Dermis blood vessel endothelial cell (primary cell): Measurements from ENCODE around the gene PPFIBP2. TPM values are rescaled to one million over a fixed set of nuclear protein-coding genes. Genes with fewer than 3 reads are reported as not detected.

ENCODE experiments used
- DNase-seq: peaks from one replicate; pipeline ENCODE4 v3.0.0; 2010
- total RNA-seq: library from RNA; depleted of rRNA; stranded (reverse); fragments of >200 nt; gene quantifications from 2 replicates; pipeline ENCODE4 v1.2.3, GENCODE V29; 2014

The PPFIBP2 gene
- total RNA-seq = 2.2 and 3.2 TPM in 2 replicates

- peak; percentile 74 for DNase-seq
These were observed at the start of gene PPFIBP2 for GRCh38 chr11:7513234-7514098. TSS of gene PPFIBP2 (plus strand) at chr11:7513999. CDS start at chr11:7549476, 35,477 bp downstream.

DNA sequence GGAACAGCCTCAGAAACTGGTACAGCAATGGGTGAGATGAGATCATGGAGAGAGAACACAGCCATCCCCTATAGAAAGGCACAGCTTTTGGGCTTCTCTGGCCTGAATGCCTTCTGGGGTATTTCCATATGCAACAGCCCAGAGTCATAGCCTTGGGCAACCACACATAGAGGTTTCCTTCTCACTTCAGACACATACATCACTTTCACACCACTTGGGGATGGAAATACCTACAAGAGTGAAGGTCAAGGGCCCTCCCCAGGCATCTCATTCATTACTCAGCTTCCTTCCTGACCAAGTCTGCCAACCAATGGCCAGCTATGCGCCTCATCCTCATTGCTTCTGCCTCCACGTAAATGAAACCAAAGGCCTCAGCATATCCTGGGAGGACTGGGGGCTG lies 46.1 kb upstream of the PPFIBP2 start:
- DNase-seq = no peak

DNA sequence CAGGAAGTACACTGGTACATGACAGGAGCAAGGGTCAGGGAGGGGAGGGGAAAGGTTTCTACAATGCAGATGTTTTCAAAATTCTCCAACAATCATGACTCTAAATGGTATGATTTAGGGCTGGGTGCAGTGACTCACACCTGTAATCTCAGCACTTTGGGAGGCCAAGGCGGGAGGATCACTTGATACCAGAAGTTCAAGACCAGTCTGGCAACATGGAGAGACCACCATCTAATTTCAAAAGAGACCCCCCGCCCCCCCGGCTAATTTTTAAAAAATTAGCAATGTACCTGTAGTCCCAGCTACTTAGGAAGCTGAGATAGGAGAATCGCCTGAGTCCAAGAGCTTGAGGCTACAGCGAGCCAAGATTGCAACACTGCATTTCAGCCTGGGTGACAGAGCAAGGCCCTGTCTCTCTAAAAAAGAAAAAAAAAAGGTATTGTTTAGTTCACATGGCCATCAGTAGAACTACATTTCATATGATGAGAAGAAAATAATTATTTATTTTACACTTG lies 44.4 kb upstream of the PPFIBP2 start:
- DNase-seq = no peak

GRCh38 chr11:7471071-7471470 lies 42.7 kb upstream of the PPFIBP2 start:
- no peak for DNase-seq

DNA sequence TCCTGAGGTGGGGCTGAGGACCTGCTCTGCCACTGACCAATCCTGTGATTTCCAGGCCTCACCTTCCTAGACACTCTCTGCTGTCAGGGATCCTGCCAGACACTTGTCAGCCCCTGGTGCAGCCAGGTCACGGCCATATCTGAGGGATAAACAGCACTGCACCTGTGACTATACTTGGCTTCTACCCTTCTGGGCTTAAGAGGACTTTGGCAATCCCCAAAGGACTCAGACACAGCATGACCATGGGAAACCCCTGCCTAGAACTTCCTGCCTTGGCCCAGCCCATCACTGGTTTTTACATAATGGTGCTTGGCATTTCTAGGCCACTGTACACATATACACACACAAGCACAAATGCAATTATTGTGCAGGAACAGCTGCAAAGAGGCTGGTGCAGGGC lies 40.1 kb upstream of the PPFIBP2 start:
- DNase-seq = no peak

DNA sequence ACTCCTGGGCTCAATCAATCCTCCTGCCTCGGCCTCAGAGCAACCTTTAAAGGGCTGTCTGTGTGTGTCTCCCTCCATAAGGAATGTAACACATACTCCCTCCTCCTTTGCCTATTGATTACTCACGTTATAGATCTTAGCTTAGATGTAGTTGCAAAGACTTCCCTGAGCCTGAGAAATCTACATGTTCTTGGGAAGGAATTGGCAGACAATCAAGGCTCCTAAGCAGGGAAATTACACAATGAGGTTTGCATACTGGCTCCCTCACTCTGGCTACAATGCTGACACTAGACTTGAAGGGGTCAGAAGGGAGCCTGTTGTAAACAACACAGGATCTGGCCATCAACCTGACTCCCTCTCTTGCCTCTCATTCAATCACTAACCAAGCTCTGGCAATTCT lies 33.7 kb upstream of the PPFIBP2 start:
- no peak for DNase-seq

- DNase-seq = no peak
These were observed 29.7 kb upstream of the PPFIBP2 start for GRCh38 chr11:7484131-7484530.

GRCh38 chr11:7484645-7485044 lies 29.2 kb upstream of the PPFIBP2 start:
- no peak for DNase-seq

DNA sequence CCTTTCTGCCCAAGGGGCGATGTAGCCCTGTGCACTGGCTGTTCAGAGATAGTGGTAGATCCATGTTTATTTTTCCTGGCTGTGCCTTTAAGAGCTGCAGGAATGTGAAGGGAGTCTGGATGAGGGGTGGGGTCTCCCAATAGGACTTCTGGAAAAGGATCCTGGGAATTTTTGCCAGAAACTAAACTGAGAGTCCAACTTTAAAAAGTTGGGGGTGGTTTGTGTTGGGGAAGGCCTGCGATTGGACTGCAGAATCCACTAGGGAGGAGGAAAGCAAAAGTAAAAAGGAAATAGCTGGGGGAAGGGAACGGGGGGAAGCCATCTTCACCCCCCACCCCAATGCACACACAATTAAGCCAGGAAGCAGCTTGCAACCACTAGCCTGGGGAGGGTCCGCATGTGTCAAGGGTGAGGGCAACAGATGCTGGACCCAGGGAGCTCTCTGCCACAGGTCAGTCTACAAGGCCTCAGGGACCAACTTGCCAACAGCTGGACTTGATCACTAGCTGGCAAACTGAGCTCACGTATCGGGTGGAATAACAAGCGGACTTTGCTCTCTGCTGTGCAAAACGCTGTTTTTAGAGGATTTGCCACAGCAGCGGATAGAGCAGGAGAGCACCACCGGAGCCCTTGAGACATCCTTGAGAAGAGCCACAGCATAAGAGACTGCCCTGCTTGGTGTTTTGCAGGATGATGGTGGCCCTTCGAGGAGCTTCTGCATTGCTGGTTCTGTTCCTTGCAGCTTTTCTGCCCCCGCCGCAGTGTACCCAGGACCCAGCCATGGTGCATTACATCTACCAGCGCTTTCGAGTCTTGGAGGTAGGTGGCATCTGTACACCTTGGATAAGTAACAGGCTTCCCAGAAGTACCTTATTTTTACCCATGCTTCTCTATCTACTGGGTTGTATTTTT lies 28.4 kb upstream of the PPFIBP2 start, which contains the start of gene OLFML1:
TSS of gene OLFML1 (plus strand) at position 321 of the 912 bp plus-strand sequence. CDS start at position 691, 370 bp downstream.
- DNase-seq = no peak

GRCh38 chr11:7486098-7486780 lies 27.6 kb upstream of the PPFIBP2 start:
- DNase-seq = no peak

- DNase-seq = no peak
These were observed 27.0 kb upstream of the PPFIBP2 start for GRCh38 chr11:7486781-7487140.

DNA sequence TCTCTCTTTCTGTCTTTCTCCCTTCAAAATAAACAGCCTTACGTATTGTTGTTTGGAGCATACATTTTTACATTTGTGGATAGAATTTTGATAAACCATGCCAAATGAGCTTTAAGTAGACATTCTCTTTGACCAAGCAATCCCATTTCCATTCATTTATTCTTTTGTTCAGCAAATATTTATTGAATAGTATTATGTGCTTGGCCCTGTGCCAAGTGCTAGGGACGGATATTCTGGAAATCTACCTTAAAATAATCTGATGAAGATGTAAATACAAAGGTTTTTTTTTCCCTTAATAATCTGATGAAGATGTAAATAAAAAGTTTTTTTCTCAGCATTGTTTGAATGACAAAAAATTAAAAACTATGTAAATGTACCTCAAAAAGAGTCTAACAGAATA lies 26.4 kb upstream of the PPFIBP2 start:
- DNase-seq = no peak

GRCh38 chr11:7488681-7489080 lies 25.1 kb upstream of the PPFIBP2 start:
- DNase-seq = no peak

GRCh38 chr11:7489376-7489775 lies 24.4 kb upstream of the PPFIBP2 start:
- DNase-seq = no peak

DNA sequence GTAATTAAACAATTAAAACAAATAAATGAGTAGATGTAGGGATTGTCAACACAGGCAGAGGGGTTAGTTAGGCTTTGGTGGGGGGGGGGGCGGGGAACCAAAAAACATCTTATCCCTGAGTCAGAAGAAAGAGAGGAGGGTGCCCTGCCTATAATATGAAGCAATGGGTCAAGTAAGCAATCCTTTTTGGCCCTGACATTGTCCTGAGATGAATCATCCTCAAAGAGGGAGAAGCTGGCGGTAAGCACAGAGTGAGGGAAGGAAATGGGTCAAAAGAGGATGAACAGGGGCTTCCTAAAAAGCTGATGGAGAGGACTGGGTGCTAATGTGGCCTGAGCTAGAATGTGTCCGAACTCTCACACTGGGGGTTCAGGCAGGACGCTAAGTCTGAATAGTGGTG lies 23.7 kb upstream of the PPFIBP2 start:
- DNase-seq = no peak

DNA sequence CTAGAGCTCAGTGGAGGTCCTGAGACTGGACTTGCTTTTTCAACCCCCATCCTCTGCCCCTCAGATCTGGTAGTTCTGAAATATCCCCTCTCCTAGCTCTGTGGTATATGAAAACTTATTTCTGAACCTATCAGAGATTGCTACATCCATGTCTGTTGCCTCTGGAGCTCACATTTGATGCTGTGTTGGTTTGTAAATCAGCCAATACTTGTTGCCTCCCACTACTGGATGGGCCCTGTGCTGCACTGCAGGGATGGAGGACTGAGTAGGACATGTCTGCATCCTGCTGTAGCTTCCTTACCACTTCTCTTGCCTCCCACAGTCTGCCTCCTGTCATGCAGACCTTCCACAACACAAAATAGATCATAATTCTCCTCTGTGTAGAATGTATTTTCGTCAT lies 23.3 kb upstream of the PPFIBP2 start:
- DNase-seq = no peak

- DNase-seq = no peak
These were observed 21.5 kb upstream of the PPFIBP2 start for GRCh38 chr11:7492253-7492652.

GRCh38 chr11:7493670-7494069 lies 20.1 kb upstream of the PPFIBP2 start:
- no peak for DNase-seq

- no peak for DNase-seq
These were observed 19.6 kb upstream of the PPFIBP2 start for GRCh38 chr11:7494086-7494745.

GRCh38 chr11:7495882-7496551 lies 17.8 kb upstream of the PPFIBP2 start:
- DNase-seq = no peak

GRCh38 chr11:7498193-7498592 lies 15.6 kb upstream of the PPFIBP2 start:
- DNase-seq = no peak

- no peak for DNase-seq
These were observed 14.7 kb upstream of the PPFIBP2 start for GRCh38 chr11:7499081-7499480.
